ENCODE data around the gene GFI1B.
"Not testable (repeated sequence)": the region's sequence is repeated elsewhere in the genome, so short reads cannot be mapped to it uniquely, and the experiment has no call there.

DNA sequence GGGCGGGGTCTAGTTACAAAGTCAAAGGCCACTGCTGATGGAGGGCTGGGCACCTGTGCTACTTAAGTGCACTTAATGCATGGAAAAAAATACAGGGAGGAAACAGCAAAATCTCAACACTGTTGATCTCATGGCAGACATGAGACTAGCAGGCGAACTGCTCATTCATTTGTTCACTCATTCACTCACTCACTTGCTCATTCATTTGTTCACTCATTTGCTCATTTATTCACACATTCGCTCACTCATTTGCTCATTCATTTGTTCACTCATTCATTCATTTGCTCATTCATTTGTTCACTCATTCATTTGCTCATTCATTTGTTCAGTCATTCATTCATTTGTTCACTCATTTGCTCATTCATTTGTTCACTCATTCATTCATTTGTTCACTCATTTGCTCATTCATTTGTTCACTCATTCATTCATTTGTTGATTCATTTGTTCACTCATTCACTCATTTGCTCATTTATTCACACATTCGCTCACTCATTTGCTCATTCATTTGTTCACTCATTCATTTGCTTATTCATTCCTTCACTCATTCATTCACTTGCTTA is 11.6 kb downstream of the GFI1B start:
- TF ChIP-seq, protein P1, sequence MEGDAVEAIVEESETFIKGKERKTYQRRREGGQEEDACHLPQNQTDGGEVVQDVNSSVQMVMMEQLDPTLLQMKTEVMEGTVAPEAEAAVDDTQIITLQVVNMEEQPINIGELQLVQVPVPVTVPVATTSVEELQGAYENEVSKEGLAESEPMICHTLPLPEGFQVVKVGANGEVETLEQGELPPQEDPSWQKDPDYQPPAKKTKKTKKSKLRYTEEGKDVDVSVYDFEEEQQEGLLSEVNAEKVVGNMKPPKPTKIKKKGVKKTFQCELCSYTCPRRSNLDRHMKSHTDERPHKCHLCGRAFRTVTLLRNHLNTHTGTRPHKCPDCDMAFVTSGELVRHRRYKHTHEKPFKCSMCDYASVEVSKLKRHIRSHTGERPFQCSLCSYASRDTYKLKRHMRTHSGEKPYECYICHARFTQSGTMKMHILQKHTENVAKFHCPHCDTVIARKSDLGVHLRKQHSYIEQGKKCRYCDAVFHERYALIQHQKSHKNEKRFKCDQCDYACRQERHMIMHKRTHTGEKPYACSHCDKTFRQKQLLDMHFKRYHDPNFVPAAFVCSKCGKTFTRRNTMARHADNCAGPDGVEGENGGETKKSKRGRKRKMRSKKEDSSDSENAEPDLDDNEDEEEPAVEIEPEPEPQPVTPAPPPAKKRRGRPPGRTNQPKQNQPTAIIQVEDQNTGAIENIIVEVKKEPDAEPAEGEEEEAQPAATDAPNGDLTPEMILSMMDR (conservative IDR thresholded peaks at IDR 0.05; ENCODE audit: low read depth, low read length): not testable (repeated sequence)
- TF ChIP-seq EZH2 (IDR thresholded peaks at IDR 0.05; ENCODE audit: borderline replicate concordance, low read depth, low read length, poor library complexity, severe bottlenecking): not testable (repeated sequence)

Data from A673 (cell line).